Upper lobe of left lung (tissue), 4 donors: ENCODE measurements around the gene GAREM2.

ENCODE experiments used
- CTCF ChIP-seq, 6 experiments: fragments of 450-650 bp in 4 of 6; fragments of 200-600 bp in 2 of 6; sonication (generic) in 2 of 6; IDR thresholded peaks; one replicate each; pipeline ENCODE4 v1.5.1; 2016 to 2019; ENCODE audit warnings: antibody characterized with exemption in 6 of 6
- POLR2AphosphoS5 ChIP-seq, 2 donors: sonication (generic); formaldehyde crosslinking; IDR thresholded peaks; one replicate each; pipeline ENCODE4 v1.5.1; 2017; ENCODE audit warnings: antibody characterized with exemption in 2 of 2

DNA sequence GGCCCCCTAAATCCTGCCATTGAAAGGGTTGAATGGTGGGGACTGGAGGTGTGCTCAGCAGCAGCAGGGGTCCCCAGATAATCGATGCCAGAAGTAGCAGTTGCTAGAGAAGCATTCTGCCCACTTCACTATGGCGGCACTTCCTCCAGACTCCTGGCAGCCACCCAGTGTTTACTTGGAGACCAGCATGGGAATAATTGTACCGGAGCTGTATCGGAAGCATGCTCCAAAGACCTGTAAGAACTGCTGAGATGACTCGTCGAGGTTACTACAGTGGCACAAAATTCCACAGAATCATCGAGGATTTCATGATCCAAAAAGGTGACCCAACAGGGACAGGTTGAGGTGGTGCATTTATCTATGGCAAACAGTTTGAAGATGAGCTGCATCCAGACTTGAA is 11.0 kb upstream of the GAREM2 start:
- TF ChIP-seq CTCF (IDR thresholded peaks at IDR 0.05) (no peak), POLR2AphosphoS5 (IDR thresholded peaks at IDR 0.05) (no peak)
